SH-SY5Y (cell line): Measurements from ENCODE around the gene CTNND2.

Experiments used
- GATA2 ChIP-seq: IDR thresholded peaks from 2 replicates; pipeline ENCODE4 v1.6.1; 2011; ENCODE audit warnings: mild to moderate bottlenecking, low read depth, low read length
- GATA3 ChIP-seq: IDR thresholded peaks from 2 replicates; pipeline ENCODE4 v1.6.1; 2011; ENCODE audit warnings: low read depth, mild to moderate bottlenecking, low read length, moderate library complexity

CTNND2 gene

GRCh38 chr5:11528720-11529119 is 375.5 kb downstream of the CTNND2 start:
- TF ChIP-seq GATA3 (no peak), GATA2 (no peak)

GRCh38 chr5:11527652-11528349 is 376.4 kb downstream of the CTNND2 start:
- TF ChIP-seq GATA3 (no peak), GATA2 (no peak)

DNA sequence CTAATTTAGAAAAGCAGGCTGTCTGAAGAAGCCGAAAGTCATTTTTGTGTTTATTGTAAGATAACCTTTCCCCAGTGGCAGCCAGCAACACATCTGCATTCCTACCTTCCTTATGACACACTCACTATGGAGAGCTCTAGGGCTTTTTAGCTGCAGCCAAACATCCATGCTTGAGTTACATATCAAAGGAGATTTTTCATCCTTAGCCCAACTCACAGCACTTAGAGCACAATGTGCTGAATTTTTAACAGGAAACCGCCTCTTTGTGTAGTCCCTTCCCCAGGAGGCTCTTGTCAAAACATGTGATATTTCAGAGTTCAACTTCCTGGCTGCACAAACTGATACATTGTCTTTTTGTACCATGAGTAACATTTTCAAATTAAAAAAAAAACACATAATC is 379.2 kb downstream of the CTNND2 start:
- TF ChIP-seq GATA3, result no peak
- TF ChIP-seq GATA2, result no peak

DNA sequence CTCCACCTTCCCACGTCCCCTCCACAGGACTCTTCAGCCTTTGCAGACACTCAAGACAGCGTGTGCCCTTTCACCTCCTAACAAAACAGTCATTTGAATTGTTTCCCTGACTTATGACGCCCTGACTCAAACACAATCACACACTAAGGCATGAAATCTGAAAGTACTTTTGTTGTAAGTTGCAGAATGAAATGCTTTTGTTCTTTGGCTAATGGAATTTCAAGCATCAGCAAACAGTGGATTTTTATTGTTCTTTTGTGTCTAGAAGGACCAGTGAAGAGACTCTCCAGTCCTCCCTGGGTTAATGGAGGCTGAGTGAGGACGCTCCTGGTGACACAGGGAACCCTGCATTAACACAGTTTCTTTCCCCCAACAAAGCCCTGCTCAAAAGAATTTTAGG is 380.1 kb downstream of the CTNND2 start:
- TF ChIP-seq GATA2, result no peak
- no peak for TF ChIP-seq GATA3

- TF ChIP-seq GATA2 (no peak), GATA3 (no peak)
Measured at GRCh38 chr5:11522796-11523195, 381.4 kb downstream of the CTNND2 start.

- TF ChIP-seq GATA3 (no peak), GATA2 (no peak)
Measured at GRCh38 chr5:11520241-11520930, 383.9 kb downstream of the CTNND2 start.

GRCh38 chr5:11519236-11519635 is 385.0 kb downstream of the CTNND2 start:
- no peak for TF ChIP-seq GATA3
- no peak for TF ChIP-seq GATA2

GRCh38 chr5:11518676-11519075 is 385.6 kb downstream of the CTNND2 start:
- TF ChIP-seq GATA2 (no peak), GATA3 (no peak)

DNA sequence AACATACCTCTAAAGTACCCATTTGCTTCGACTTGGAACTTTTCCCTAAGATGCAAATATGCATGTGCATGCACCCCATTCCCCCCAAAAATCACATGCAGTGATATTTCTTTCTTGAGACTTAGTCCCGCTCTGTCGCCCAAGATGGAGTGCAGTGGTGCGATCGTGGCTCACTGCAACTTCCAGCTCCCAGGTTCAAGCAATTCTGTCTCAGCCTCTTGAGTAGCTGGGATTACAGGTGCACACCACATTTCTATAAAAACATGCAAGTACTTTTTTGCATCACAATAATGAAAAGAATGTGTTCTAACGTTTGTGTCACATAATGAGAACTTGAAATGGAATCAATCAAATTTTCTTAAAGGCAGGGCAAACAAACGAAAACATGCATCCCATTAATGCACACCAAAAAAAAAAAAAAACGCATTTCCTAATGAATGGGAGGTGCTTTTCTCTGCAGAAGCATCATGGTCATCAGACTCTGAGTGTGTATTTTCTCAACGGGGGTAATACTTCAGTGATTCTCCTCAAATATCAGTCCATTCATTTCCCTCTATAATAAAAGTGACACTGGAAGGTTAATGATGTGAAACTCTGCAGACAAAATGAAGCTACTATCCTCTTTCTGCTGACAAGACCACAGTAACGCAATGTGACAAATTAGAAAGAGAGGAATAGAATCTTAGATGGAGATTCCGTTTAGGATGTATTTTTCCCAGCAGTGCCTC is 389.4 kb downstream of the CTNND2 start:
- TF ChIP-seq GATA2, result no peak
- no peak for TF ChIP-seq GATA3

DNA sequence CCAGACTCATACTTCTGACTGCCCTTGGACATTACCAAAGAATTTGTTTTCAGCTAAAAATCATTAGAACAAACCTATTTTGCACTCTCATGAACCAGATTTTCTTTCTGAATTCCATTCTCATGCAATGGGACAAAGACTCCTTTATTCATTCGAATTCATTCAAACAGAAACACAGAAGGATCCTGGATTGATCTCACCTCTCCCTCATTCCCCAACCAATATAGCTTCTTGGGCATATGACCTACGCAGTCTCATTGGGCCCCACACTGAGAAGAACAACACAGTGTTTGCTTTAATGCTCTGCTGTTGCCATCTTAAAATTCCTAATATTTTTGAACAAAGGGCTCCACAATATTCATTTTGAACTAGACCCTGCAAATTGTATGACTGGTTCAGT is 392.4 kb downstream of the CTNND2 start:
- TF ChIP-seq GATA2 (no peak), GATA3 (no peak)

DNA sequence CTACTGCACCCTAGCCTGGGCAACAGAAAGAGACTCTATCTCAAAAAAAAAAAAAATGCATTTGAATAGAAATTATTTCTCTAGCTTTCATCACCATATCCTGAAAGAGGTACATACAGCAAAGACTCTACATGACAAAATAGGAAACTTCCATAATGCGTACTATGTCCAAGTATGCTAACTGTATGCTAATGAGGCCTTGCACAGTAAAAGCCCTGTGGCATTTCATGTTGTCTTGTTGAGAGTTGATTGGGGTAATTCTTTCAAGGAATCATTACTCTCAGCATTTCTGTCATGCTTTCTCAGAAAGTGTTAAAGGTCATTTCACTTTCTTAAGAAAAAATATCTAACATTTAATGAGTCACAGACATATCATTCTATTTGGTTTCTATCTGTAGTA is 393.4 kb downstream of the CTNND2 start:
- TF ChIP-seq GATA2 (no peak), GATA3 (no peak)

DNA sequence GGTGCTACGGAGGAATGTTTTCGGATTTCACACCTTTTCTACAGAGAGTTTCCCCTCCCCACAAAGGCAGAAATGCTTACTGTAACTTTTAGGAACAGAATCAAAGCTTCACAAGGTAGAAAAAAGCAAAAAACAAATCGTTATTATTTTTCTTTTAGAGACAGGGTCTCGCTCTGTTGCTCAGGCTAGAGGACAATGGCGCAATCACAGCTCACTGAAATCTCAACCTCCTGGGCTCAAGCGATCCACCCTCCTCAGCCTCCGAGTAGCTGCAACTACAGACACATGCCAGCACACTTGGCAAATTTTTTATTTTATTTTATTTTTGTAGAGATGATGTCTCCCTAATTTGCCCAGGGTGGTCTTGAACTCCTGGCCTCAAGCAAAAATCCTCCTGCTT is 394.5 kb downstream of the CTNND2 start:
- no peak for TF ChIP-seq GATA2
- no peak for TF ChIP-seq GATA3

DNA sequence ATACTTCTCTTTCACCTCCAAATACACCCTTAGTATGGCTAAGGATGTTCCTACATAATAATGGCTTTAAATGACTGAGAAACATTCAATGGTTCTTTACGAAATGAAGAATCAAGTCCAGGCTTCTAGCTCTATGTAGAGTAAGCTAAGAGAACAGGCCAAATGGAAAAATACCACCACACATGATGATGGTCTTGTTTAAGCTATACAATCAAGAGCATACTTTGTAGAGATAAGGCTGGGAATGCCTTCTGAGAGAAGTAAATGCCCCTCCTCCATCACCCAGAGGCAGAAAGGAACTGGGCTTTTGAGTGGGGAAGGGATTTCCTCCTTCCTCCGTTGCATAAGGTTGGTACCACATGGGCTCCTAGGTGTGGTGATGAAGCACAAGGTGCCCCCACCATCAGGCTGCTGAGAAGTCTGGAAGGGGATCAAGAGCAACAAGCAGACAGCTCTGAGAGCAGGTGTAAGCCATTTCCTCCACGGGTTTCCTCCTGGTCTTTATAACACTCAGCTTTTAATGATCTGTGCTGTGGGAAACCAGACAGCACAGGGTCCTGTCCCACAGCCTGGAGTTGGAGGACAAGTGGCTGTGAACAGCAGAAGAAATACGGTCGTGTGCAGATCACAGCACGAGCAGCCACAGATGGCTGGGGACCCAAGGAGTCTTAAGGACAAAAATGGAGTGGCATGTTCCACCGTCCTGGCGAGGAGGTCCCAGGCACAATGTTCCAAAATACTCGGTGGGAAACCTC is 396.9 kb downstream of the CTNND2 start:
- no peak for TF ChIP-seq GATA2
- TF ChIP-seq GATA3, result no peak

DNA sequence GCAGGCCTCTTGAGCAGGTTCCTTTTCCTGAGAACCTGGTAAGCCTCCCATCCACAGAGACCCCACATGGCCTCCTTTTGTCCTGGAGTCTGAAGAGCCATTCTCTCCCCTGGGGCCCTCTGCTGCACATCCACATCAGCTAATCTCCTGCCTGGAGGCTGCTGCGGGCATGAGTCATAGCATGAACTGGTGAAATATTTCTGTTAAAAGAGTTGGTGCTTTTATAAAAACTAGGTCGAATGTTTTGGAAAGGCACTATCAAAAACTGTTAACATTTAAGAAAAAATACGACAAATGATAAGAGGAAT is 399.4 kb downstream of the CTNND2 start:
- TF ChIP-seq GATA2 (no peak), GATA3 (no peak)
